Subcutaneous adipose tissue (tissue), 4 donors: Measurements from ENCODE around the gene TRNP1. TPM values are rescaled to one million over a fixed set of nuclear protein-coding genes. Genes with fewer than 3 reads are reported as not detected.

ENCODE experiments used
- CTCF ChIP-seq: fragments of 450-650 bp; IDR thresholded peaks from one replicate; pipeline ENCODE4 v1.5.1; 2016; ENCODE audit warnings: low read depth, mild to moderate bottlenecking, control low read depth, antibody characterized with exemption, moderate library complexity
- total RNA-seq, 4 donors: library from RNA; depleted of rRNA; stranded (reverse); fragments of >200 nt; gene quantifications; one replicate each; pipeline ENCODE4 v1.1.0, GENCODE V29; 2016

TRNP1 gene
- total RNA-seq, 4 donors from 2014 or later: 0.34 to 3.8 (median 1.7) TPM

DNA sequence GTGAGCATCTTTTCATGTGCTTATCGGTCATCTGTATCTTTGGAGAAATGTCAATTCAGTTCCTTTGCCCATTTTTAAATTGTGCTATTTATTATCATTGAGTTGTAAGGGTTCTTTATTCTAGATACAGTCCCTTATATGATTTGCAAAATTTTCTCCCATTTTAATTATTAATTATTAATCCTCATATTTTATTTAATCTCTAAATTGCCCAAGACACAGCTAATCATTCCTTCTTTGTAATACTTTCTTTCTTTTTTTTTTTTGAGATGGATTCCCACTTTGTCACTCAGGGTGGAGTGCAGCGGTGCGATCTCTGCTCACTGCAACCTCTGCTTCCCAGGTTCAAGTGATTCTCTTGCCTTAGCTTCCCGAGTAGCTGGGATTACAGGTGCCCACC, 32.2 kb downstream of the TRNP1 start:
- TF ChIP-seq CTCF: no peak

- TF ChIP-seq CTCF: no peak
These were observed 33.4 kb downstream of the TRNP1 start for GRCh38 chr1:27026621-27027574.

- no peak for TF ChIP-seq CTCF
These were observed 34.2 kb downstream of the TRNP1 start for GRCh38 chr1:27027575-27028250.

- TF ChIP-seq CTCF: no peak
These were observed 36.0 kb downstream of the TRNP1 start for GRCh38 chr1:27029517-27029916.

GRCh38 chr1:27031235-27032118, 38.0 kb downstream of the TRNP1 start:
- TF ChIP-seq CTCF: no peak

DNA sequence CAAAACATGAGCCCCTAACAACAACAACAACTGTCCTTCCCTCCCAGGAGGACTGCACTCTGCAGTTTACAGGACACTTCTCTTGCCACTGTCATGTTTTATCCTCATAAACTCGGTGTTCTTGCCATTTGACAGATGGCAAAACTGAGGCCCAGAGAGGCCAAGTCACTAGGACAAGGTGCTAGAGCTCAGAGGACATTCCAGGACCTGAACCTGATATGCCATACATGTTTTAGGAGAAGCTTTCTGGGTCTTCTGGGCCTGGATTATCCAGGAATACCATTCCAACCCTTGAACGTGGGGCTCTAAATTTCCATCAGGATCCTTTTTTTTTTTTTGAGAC, 38.6 kb downstream of the TRNP1 start:
- TF ChIP-seq CTCF: no peak
